ENCODE data around the gene COMMD10. TPM values are rescaled to one million over a fixed set of nuclear protein-coding genes. Genes with fewer than 3 reads are reported as not detected.

The COMMD10 gene
- 10 to 100 TPM; 24.3 to 29.0 TPM for total RNA-seq
- polyA plus RNA-seq: 10 to 100 TPM; 31.7 to 35.3 (median 32.5) TPM
- total RNA-seq: 13.0 to 33.5 (median 16.3) reads per million in 6 experiments

DNA sequence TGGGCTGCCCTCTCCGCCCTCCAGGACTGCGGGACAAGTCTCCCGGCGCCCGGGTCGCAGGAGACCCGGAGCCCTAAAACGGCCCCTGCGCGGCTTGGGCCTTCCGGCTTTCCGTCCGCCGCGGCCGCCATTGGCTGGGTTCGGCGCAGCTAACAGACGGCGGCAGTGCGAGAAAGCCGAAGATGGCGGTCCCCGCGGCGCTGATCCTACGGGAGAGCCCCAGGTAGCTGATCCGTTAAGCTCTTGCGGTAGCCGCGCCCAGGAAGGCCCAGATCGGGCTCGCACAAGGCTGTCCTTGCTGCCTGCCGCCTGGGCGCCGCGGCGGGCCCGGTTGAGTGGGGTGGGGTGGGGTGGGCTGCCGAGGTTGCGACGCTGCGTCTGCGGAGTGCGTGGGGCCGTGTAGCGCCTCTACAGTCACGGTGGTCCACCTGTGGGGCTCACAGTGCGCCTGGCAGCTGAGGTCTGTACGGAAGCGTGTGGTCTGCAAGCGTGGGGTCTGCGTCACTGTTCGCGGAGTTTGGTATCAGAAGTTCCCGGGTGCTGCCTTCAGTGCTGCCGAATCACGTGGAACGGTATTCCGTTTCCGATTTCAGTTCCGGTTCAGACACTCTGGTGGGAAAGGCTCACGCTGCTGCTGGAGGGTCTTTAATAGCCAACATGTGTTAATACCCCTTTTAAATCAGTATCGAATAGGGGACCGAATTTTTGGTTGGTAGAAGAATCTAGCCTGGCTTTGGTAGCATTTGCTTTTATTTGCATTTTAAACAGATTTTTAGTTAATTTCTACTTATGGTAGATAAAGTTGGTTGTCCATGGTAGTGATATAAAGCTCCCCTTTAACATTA is at the start of gene COMMD10:
TSS of gene COMMD10 (plus strand) at position 155 of the 845 bp plus-strand sequence.
- POLR2A ChIA-PET: interaction anchor here (0.6 to 2.3 kb wide), 8 partner anchors 9 to 822 kb away, joined by 3 to 22 read pairs (median 4); partner anchors contain the start of genes AP3S1, ATG12, CCDC112 and FEM1C
- DNase-seq: peak; percentile 71 to 93 (median 90)
- H3K4me1 Mint-ChIP-seq: peaks cover 24 to 55% (median 53%) of the 10 kb centered on the region in 4 donors
- peaks cover 0 to 27% (median 10%) of the 10 kb centered on the region in 3 donors for H3K36me3 Mint-ChIP-seq
- ATAC-seq: peak; percentile 95
- peak within 1 kb of the TSS; percentile 87 to 98 (median 94) for H3K4me3 Mint-ChIP-seq
- H3K27ac Mint-ChIP-seq: peak within 1 kb of the TSS; percentile 93 to 99 (median 98)
- peaks cover 0 to 2% (median 0%) of the 10 kb centered on the region in 5 donors for H3K27me3 Mint-ChIP-seq
- H3K9me3 Mint-ChIP-seq: no peaks in the 10 kb centered on the region

DNA sequence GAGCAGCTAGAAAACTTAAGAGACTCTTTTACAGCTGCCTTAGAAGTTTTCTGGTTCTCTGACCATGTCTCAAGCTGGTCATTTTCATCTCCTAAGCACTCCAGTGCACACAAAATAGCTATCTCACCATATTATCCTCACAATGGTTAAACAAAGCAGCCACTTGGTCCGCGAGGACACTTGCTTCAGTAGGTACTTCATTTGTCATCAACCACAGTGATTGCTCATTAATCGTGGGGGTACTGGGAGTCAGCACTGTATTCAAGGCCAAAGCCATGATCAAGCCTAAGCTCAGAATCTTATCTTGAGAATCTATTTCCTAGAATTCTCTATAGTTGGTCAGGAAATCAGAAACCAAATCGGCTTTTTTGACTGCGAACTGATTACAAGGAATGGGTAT is 49.7 kb upstream of the COMMD10 start:
- no peaks in the 10 kb centered on the region for H3K9me3 Mint-ChIP-seq
- POLR2A ChIA-PET: no interaction called here
- no peak overlapping the region for H3K4me3 Mint-ChIP-seq
- peaks cover 2 to 30% (median 8%) of the 10 kb centered on the region in 5 donors for H3K27me3 Mint-ChIP-seq
- H3K36me3 Mint-ChIP-seq: no peaks in the 10 kb centered on the region
- ATAC-seq (no peak), DNase-seq (no peak)
- peaks cover 0 to 25% (median 9%) of the 10 kb centered on the region in 4 donors for H3K4me1 Mint-ChIP-seq
- no peak overlapping the region for H3K27ac Mint-ChIP-seq

DNA sequence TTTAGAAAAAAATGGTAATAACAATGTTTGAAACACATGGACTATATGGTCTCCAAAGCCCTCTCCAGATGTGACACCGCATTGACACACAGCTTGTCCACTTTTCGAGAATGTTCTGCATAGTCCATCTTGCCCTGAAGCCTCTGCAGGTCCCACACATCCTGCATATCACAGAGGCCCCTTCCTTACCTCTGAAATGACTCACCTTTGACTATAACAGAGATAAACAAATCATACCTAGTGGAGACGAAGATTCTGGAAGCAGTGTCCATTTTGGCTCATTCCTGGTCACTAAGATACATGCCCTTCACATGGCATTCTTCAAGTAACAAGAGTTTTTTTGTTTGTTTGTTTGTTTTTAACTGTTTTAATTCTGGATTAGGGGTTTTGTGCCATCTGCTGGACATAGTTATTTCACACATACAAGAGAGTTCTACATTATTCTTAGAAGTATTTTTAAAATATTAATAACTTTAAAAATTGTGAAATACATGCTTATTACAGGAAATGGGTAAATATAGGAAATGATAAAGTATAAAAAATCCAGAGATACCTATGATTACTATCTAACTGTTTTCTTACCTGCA is 47.5 kb upstream of the COMMD10 start:
- Mint-ChIP-seq H3K4me3 (no peak overlapping the region), H3K9me3 (peaks cover 0 to 2% (median 0%) of the 10 kb centered on the region in 9 donors), H3K36me3 (no peaks in the 10 kb centered on the region), H3K27me3 (peaks cover 2 to 32% (median 10%) of the 10 kb centered on the region in 5 donors), H3K27ac (no peak overlapping the region), H3K4me1 (peaks cover 0 to 22% (median 9%) of the 10 kb centered on the region in 4 donors)
- POLR2A ChIA-PET: no interaction called here
- ATAC-seq: no peak
- no peak for DNase-seq

DNA sequence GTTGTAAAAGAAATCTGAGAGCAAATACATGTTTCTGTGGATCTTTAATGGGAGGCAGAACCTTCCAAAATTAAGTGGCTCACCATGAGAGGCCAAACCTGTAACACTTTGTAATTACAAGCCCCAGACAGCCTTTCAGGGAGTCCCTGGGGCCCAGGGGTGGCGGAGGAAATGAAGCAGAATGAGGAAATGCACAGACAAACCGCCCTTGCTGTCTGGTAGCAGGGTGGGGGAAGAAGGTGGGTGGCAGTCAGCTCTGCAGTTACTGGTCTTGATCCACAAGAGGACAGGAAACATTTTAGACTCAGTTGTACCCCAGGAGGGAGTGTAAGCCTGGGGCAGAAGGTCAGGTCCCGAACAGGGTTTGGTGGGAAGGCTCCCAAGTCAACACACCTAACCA is 46.0 kb upstream of the COMMD10 start:
- ATAC-seq (peak in 1 of 2 donors; percentile 52), DNase-seq (peak in 3 of 10 donors; percentile 2 to 12 (median 12))
- peaks cover 0 to 18% (median 9%) of the 10 kb centered on the region in 4 donors for H3K4me1 Mint-ChIP-seq
- no peaks in the 10 kb centered on the region for H3K36me3 Mint-ChIP-seq
- peaks cover 0 to 2% (median 0%) of the 10 kb centered on the region in 9 donors for H3K9me3 Mint-ChIP-seq
- no peak overlapping the region for H3K4me3 Mint-ChIP-seq
- POLR2A ChIA-PET: no interaction called here
- peak overlapping the region in 6 of 10 donors; percentile 6 to 69 (median 50) for H3K27ac Mint-ChIP-seq
- peaks cover 2 to 33% (median 15%) of the 10 kb centered on the region in 5 donors for H3K27me3 Mint-ChIP-seq

DNA sequence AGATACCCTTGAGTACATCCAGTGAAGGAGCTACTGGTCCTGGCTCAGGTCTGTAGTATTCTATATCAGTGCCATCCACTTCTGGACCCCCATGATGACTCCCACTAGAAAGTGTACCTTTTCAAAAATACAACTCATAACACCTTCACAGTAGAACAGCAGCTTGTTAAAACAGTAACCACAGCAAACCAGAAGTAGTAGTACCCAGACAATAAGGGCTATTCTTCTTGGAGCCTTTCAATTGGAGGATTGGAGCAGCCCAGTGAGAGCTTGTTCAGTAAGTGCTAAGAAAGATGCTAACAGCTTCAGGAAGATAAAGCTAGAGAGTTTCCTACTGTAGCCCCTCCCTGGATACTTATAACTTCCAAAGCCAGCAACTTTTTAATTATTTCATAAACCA is 42.5 kb upstream of the COMMD10 start:
- H3K4me1 Mint-ChIP-seq: peaks cover 0 to 18% (median 9%) of the 10 kb centered on the region in 4 donors
- H3K36me3 Mint-ChIP-seq: no peaks in the 10 kb centered on the region
- H3K27me3 Mint-ChIP-seq: peaks cover 0 to 16% (median 9%) of the 10 kb centered on the region in 5 donors

DNA sequence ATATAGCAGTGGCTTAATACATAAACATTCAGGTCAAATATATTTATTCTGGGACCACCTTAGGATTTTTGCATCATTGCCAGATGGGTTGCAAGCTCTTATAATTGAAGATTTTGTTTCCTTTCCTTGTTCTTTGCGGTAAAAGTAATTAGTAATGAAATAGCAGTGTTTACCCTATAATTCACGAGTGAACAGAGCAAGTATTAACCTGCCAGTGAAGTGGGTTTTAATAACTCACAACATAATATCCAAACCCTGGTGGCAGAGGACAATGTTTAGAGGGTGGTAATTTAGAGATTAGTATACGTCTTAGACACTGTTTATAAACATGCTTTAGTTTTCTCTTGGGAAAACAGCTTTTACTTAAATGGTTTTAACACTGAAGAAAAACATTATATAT is 40.8 kb upstream of the COMMD10 start:
- Mint-ChIP-seq H3K27ac (no peak overlapping the region), H3K27me3 (peaks cover 0 to 13% (median 9%) of the 10 kb centered on the region in 5 donors), H3K9me3 (peaks cover 0 to 2% (median 0%) of the 10 kb centered on the region in 9 donors), H3K4me1 (peaks cover 0 to 4% (median 2%) of the 10 kb centered on the region in 4 donors), H3K36me3 (no peaks in the 10 kb centered on the region), H3K4me3 (no peak overlapping the region)
- DNase-seq: no peak
- POLR2A ChIA-PET: interaction anchor here (1.2 kb wide), 1 partner anchor 41 kb away, joined by 3 read pairs; the partner anchor contains the start of gene COMMD10
- no peak for ATAC-seq

More for the DNA sequence above, 42.5 kb upstream of the COMMD10 start:
- Mint-ChIP-seq H3K4me3 (no peak overlapping the region), H3K27ac (no peak overlapping the region), H3K9me3 (peaks cover 0 to 2% (median 0%) of the 10 kb centered on the region in 9 donors)
- ATAC-seq (no peak), DNase-seq (no peak)
- POLR2A ChIA-PET: no interaction called here

DNA sequence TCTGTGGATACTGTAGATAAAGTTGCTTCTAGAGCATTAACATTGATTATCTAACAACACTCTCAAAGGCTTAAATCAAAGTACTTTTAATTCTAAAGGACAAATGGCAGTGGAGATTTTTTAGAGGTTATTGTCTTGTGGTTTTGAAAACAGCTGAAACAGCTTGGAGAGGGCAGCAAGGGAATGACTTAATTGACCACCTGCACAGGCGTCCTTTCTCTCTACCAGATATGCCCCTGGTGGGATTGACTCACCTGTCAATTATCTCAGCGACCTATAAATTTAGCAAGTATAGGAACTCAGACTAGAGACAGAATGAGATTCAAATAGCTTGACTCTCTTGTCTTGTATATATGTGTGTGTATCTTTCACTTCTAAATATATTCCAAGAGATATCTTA is 39.0 kb upstream of the COMMD10 start:
- POLR2A ChIA-PET: no interaction called here
- Mint-ChIP-seq H3K27ac (no peak overlapping the region), H3K36me3 (no peaks in the 10 kb centered on the region), H3K4me3 (no peak overlapping the region), H3K9me3 (peaks cover 0 to 2% (median 0%) of the 10 kb centered on the region in 9 donors), H3K27me3 (peaks cover 0 to 13% (median 9%) of the 10 kb centered on the region in 5 donors), H3K4me1 (no peaks in the 10 kb centered on the region)
- no peak for ATAC-seq
- no peak for DNase-seq

DNA sequence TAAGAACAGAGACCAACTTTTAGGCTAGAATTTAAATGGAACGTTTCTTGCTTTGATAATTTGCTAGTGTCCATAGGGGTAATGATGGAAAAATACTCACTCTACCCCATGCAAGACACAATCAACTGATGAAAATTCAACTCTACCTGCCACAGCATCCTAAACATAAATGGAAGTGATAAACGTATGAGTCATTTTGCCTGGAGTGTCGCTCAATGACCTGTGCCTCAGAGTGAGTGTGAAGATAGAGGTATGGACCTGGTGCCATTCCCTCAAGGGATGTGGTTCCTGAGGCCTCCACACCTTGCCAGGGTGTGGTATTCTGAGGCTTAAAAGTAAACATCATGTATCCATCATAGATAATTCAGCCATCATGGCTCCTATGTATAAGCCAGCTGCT is 38.6 kb upstream of the COMMD10 start:
- no peaks in the 10 kb centered on the region for H3K4me1 Mint-ChIP-seq
- no peak overlapping the region for H3K27ac Mint-ChIP-seq
- ATAC-seq (no peak), DNase-seq (no peak)
- peaks cover 0 to 16% (median 9%) of the 10 kb centered on the region in 5 donors for H3K27me3 Mint-ChIP-seq
- no peak overlapping the region for H3K4me3 Mint-ChIP-seq
- H3K9me3 Mint-ChIP-seq: peaks cover 0 to 2% (median 0%) of the 10 kb centered on the region in 9 donors
- no peaks in the 10 kb centered on the region for H3K36me3 Mint-ChIP-seq
- POLR2A ChIA-PET: no interaction called here

DNA sequence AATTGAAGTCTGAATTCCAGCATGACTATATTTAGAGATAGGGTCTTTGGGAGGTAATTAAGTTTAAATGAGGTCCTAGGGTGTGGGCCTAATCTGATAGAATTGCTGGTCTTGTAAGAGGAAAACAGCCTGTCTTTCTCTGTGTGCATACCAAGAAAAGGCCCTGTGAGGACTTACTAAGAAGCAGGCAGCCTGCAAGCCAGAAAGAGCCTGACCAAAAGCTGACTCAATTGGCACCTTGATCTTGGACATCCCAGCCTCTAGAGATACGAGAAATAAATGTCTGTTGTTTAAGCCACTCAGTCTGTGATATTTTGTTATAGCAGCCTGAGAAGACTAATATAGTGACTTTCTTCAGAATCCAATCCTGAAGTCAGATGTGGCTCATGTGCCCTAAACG is 38.0 kb upstream of the COMMD10 start:
- no peak overlapping the region for H3K4me3 Mint-ChIP-seq
- no peak for ATAC-seq
- POLR2A ChIA-PET: no interaction called here
- no peaks in the 10 kb centered on the region for H3K4me1 Mint-ChIP-seq
- H3K27ac Mint-ChIP-seq: no peak overlapping the region
- peaks cover 0 to 12% (median 8%) of the 10 kb centered on the region in 5 donors for H3K27me3 Mint-ChIP-seq
- no peak for DNase-seq
- no peaks in the 10 kb centered on the region for H3K36me3 Mint-ChIP-seq
- no peaks in the 10 kb centered on the region for H3K9me3 Mint-ChIP-seq

DNA sequence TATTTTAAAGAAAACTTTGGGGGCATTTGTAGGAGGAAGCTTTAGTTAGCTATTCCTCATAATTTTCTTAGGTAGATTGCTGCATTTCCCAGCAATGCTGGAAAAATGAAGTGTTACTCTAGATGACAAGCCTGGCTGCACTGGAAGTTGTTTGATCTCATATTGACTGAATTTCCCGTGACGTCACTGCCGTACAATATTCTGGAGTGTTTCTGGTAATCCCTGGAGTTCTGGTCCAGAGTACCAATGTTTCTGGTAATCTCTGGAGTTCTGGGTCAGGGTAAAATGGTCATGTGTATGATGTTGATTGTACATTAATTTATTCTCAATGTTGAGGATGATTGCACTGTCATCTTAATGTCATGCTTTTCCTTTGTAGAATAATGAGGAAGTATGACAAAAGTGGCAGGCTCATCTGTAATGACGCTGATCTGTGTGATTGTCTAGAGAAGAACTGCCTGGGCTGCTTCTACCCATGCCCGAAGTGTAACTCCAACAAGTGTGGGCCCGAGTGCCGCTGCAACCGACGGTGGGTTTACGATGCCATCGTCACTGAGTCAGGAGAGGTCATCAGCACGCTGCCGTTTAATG is 26.4 kb upstream of the COMMD10 start:
- Mint-ChIP-seq H3K27me3 (peaks cover 7 to 33% (median 18%) of the 10 kb centered on the region in 5 donors), H3K9me3 (peaks cover 0 to 1% (median 0%) of the 10 kb centered on the region in 9 donors), H3K27ac (no peak overlapping the region), H3K36me3 (no peaks in the 10 kb centered on the region), H3K4me3 (no peak overlapping the region), H3K4me1 (no peaks in the 10 kb centered on the region)
- ATAC-seq: no peak
- POLR2A ChIA-PET: no interaction called here
- DNase-seq: no peak

DNA sequence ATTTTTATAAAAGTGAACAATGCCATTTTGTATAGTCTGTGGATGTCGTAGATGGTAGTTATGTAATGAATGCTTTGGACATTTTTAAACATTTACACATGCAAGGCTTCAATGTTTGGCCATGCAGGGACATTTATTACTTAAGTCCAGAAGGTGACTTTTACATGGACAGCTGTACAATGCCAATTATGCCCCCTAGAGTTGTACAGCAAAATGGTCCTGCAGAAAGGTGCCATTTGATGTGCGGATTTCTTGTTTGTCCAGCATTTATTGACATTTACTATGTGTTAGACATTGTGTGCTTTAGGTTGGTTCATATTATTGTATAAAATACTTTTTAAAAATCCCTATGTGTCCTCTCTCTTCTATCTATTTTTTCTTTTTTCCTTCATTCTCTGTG is 22.5 kb upstream of the COMMD10 start:
- Mint-ChIP-seq H3K4me3 (no peak overlapping the region), H3K27ac (no peak overlapping the region), H3K9me3 (no peaks in the 10 kb centered on the region), H3K27me3 (peaks cover 5 to 46% (median 22%) of the 10 kb centered on the region in 5 donors), H3K36me3 (no peaks in the 10 kb centered on the region), H3K4me1 (no peaks in the 10 kb centered on the region)
- POLR2A ChIA-PET: no interaction called here
- DNase-seq (no peak), ATAC-seq (no peak)

DNA sequence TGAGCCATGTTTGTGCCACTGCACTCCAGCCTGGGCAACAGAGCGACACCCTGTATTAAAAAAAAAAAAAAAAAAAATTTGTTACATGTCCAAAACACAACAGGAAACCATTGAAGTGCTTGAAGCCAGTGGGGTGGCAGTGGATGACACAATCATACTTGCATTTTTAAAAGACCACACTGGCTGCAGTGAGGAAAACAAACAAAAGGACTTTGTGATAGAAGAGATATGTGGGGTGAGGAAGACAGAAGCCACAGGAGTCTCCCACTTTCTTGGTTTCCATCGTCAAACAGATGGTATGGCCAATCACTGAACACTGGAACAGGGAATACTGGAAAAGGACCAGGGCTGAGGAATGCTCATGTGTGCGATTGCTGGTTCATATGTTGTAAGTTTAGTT is 20.9 kb upstream of the COMMD10 start:
- Mint-ChIP-seq H3K27ac (no peak overlapping the region), H3K36me3 (no peaks in the 10 kb centered on the region), H3K27me3 (peaks cover 5 to 34% (median 21%) of the 10 kb centered on the region in 5 donors), H3K4me1 (peaks cover 0 to 2% (median 0%) of the 10 kb centered on the region in 4 donors), H3K4me3 (no peak overlapping the region), H3K9me3 (no peaks in the 10 kb centered on the region)
- POLR2A ChIA-PET: no interaction called here
- DNase-seq: no peak
- ATAC-seq: no peak

Data from naive thymus-derived CD8-positive, alpha-beta T cell (primary cell).